AG20443 (cell line): ENCODE results near the gene KCNB1.
A peak's percentile ranks its signal among the peaks of the same experiment; 100 is the strongest.

Source experiments
- DNase-seq: peaks from one replicate; pipeline ENCODE4 v3.0.0; 2012; ENCODE audit warnings: low spot score, mixed read lengths

Gene KCNB1

GRCh38 chr20:49482621-49483017 lies at the start of gene KCNB1:
TSS of gene KCNB1 (minus strand) at chr20:49482668. CDS start at chr20:49482480, 188 bp downstream.
- peak; percentile 86 for DNase-seq

GRCh38 chr20:49529470-49529869 lies 47.0 kb upstream of the KCNB1 start:
- DNase-seq: no peak

- DNase-seq: no peak
These were observed 44.1 kb upstream of the KCNB1 start for GRCh38 chr20:49526568-49526967.

- no peak for DNase-seq
These were observed 43.6 kb upstream of the KCNB1 start for GRCh38 chr20:49526056-49526455.

GRCh38 chr20:49523767-49524360 lies 41.4 kb upstream of the KCNB1 start:
- DNase-seq: no peak

GRCh38 chr20:49521356-49521755 lies 38.9 kb upstream of the KCNB1 start:
- DNase-seq: no peak

GRCh38 chr20:49519777-49520359 lies 37.4 kb upstream of the KCNB1 start:
- DNase-seq: no peak

GRCh38 chr20:49519212-49519712 lies 36.8 kb upstream of the KCNB1 start:
- no peak for DNase-seq

GRCh38 chr20:49518576-49518975 lies 36.1 kb upstream of the KCNB1 start:
- no peak for DNase-seq

GRCh38 chr20:49517805-49518100 lies 35.3 kb upstream of the KCNB1 start:
- no peak for DNase-seq

- peak; percentile 52 for DNase-seq
These were observed 34.7 kb upstream of the KCNB1 start for GRCh38 chr20:49516916-49517804.

GRCh38 chr20:49515586-49515985 lies 33.1 kb upstream of the KCNB1 start:
- DNase-seq: no peak

- DNase-seq: no peak
These were observed 31.0 kb upstream of the KCNB1 start for GRCh38 chr20:49513517-49513916.

GRCh38 chr20:49513009-49513408 lies 30.5 kb upstream of the KCNB1 start:
- no peak for DNase-seq

GRCh38 chr20:49511788-49512525 lies 29.5 kb upstream of the KCNB1 start:
- no peak for DNase-seq

- peak; percentile 91 for DNase-seq
These were observed 28.2 kb upstream of the KCNB1 start for GRCh38 chr20:49510562-49511122.

- DNase-seq: peak; percentile 38
These were observed 26.1 kb upstream of the KCNB1 start for GRCh38 chr20:49508435-49509199.

- DNase-seq: no peak
These were observed 25.4 kb upstream of the KCNB1 start for GRCh38 chr20:49507741-49508434.

- DNase-seq: peak; percentile 39
These were observed 23.1 kb upstream of the KCNB1 start for GRCh38 chr20:49505518-49505917.

GRCh38 chr20:49503176-49503575 lies 20.7 kb upstream of the KCNB1 start:
- no peak for DNase-seq

- peak; percentile 52 for DNase-seq
These were observed 19.4 kb upstream of the KCNB1 start for GRCh38 chr20:49501917-49502316.
